Effector memory CD4-positive, alpha-beta T cell (primary cell): ENCODE data around the gene TMEM17.

Experiments
- DNase-seq, 3 donors: peaks; one replicate each; pipeline ENCODE4 v3.0.0-alpha.2; 2020
- H3K27ac ChIP-seq: 2 replicates; pipeline ENCODE4 v1.7.0; 2013; ENCODE audit warnings: mild to moderate bottlenecking, low read length, moderate library complexity; ENCODE audit not compliant: insufficient read depth, poor library complexity, severe bottlenecking
- H3K27me3 ChIP-seq: replicated peaks from 2 replicates; pipeline ENCODE4 v1.7.0; 2013; ENCODE audit warnings: mild to moderate bottlenecking, low read length; ENCODE audit not compliant: insufficient read depth, control insufficient read depth, poor library complexity, severe bottlenecking
- H3K36me3 ChIP-seq: 2 replicates; pipeline ENCODE4 v1.7.0; 2013; ENCODE audit warnings: mild to moderate bottlenecking, low read length, moderate library complexity; ENCODE audit not compliant: control insufficient read depth, insufficient read depth
- H3K4me1 ChIP-seq: 2 replicates; pipeline ENCODE4 v1.7.0; 2013; ENCODE audit warnings: low read length, mild to moderate bottlenecking; ENCODE audit not compliant: control insufficient read depth, insufficient read depth, poor library complexity, severe bottlenecking
- H3K4me3 ChIP-seq: 2 replicates; pipeline ENCODE4 v1.7.0; 2013; ENCODE audit warnings: low read length, low read depth, mild to moderate bottlenecking; ENCODE audit not compliant: insufficient read depth, poor library complexity, severe bottlenecking
- H3K9me3 ChIP-seq: 2 replicates; pipeline ENCODE4 v1.7.0; 2013; ENCODE audit warnings: mild to moderate bottlenecking, low read length, moderate library complexity; ENCODE audit not compliant: control insufficient read depth

Gene TMEM17

GRCh38 chr2:62465741-62466502 lies 40.1 kb downstream of the TMEM17 start:
- H3K4me1 ChIP-seq: no peaks in the 10 kb centered on the region
- H3K4me3 ChIP-seq: no peak overlapping the region
- H3K27me3 ChIP-seq: no peaks in the 10 kb centered on the region
- no peak for DNase-seq
- no peak overlapping the region for H3K27ac ChIP-seq
- H3K9me3 ChIP-seq: no peaks in the 10 kb centered on the region
- H3K36me3 ChIP-seq: no peaks in the 10 kb centered on the region

DNA sequence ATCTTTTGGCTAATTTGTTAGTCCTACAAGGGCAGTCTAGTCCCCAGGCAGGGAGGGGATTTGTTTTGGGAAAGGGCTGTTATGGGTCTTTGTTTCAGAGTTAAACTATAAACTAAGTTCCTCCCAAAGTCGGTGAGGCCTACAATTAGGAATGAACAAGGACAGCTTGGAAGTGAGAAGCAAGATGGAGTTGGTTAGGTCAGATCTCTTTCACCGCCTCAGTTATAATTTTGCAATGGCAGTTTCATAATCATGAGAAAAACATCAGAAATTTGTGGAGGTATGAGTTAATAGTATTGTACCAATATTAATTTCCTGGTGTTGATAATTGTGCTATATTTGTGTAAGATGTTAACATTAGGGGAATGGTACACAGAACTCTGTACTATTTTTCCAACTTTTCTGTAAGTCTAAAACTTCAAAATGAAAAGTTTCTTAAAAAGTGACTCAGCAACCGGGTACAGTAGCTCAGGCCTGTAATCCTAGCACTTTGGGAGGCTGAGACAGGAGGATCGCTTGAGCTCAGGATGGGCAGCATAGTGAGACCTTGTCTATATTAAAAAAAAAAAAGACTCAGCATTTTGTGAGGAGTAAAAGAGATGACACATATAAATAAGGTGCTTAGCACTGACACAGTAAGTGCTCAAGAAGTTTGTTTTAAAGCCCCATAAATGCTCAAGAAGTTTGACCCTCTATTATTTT lies 40.8 kb downstream of the TMEM17 start:
- no peak for DNase-seq
- no peaks in the 10 kb centered on the region for H3K9me3 ChIP-seq
- no peaks in the 10 kb centered on the region for H3K36me3 ChIP-seq
- H3K4me3 ChIP-seq: no peak overlapping the region
- H3K27me3 ChIP-seq: no peaks in the 10 kb centered on the region
- no peaks in the 10 kb centered on the region for H3K4me1 ChIP-seq
- no peak overlapping the region for H3K27ac ChIP-seq

- Histone ChIP-seq H3K27ac (no peak overlapping the region), H3K9me3 (no peaks in the 10 kb centered on the region), H3K27me3 (no peaks in the 10 kb centered on the region), H3K4me1 (no peaks in the 10 kb centered on the region), H3K4me3 (no peak overlapping the region), H3K36me3 (no peaks in the 10 kb centered on the region)
- DNase-seq: no peak
Observed at GRCh38 chr2:62464221-62465007, 41.6 kb downstream of the TMEM17 start.

GRCh38 chr2:62462211-62462610 lies 43.8 kb downstream of the TMEM17 start:
- H3K4me3 ChIP-seq: no peak overlapping the region
- H3K27ac ChIP-seq: no peak overlapping the region

GRCh38 chr2:62461707-62462106 lies 44.3 kb downstream of the TMEM17 start:
- H3K4me1 ChIP-seq: peaks cover 9% of the 10 kb centered on the region
- H3K27me3 ChIP-seq: no peaks in the 10 kb centered on the region
- no peak for DNase-seq
- no peaks in the 10 kb centered on the region for H3K9me3 ChIP-seq
- H3K4me3 ChIP-seq: no peak overlapping the region
- H3K36me3 ChIP-seq: no peaks in the 10 kb centered on the region
- H3K27ac ChIP-seq: no peak overlapping the region

More at GRCh38 chr2:62462211-62462610, 43.8 kb downstream of the TMEM17 start:
- H3K27me3 ChIP-seq: no peaks in the 10 kb centered on the region
- no peak for DNase-seq
- H3K4me1 ChIP-seq: peaks cover 4% of the 10 kb centered on the region
- H3K36me3 ChIP-seq: no peaks in the 10 kb centered on the region
- no peaks in the 10 kb centered on the region for H3K9me3 ChIP-seq

DNA sequence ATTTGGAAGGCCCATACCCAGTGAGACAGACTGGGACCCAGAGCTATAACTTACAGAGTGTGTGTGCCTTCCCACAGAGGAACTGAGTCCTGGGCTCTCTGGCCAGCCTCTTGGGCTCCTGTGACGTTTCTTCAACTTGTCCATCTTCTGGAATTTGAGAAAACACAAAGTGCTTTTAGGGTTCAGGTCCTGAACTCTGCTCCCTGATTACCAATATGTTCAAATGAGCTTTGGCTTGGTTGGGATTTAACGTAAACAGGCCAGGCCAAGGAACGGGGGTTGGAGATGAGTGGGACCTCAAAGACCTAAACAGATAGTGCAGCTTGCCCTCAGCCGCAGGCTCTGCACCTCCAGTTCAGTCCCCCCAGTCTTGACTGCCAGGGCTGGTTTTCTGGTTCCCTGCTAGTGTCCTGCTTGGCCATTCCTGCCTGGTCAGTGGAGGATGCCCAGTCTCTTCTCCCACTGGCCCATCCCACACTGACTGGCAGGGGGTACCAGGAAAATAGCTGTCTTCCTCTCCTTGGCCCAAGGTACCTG lies 44.9 kb downstream of the TMEM17 start:
- H3K4me1 ChIP-seq: peaks cover 10% of the 10 kb centered on the region
- no peak for DNase-seq
- H3K27me3 ChIP-seq: peaks cover 5% of the 10 kb centered on the region
- H3K36me3 ChIP-seq: no peaks in the 10 kb centered on the region
- H3K27ac ChIP-seq: no peak overlapping the region
- no peak overlapping the region for H3K4me3 ChIP-seq
- H3K9me3 ChIP-seq: no peaks in the 10 kb centered on the region

DNA sequence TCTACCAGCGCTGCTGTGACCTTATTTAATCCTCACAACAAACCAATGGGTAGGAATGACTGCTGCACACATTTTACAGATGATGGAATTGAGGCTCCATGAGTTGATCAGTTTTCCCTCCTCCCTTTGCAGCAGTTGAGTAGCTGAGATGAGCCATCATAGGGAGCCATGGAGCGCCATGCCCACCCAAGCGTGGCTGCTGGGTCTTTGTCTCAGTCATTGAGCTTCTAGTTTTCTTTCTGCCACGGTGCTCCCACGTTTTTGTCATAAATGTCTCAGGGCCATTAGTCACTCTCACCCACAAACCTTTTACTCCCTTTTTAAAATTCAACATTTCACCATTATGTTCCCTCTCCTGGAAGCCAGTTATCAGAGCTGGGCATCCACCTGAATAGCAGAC lies 45.8 kb downstream of the TMEM17 start:
- no peaks in the 10 kb centered on the region for H3K9me3 ChIP-seq
- no peak overlapping the region for H3K27ac ChIP-seq
- no peak overlapping the region for H3K4me3 ChIP-seq
- H3K27me3 ChIP-seq: peaks cover 5% of the 10 kb centered on the region
- DNase-seq: no peak
- H3K4me1 ChIP-seq: peaks cover 10% of the 10 kb centered on the region
- H3K36me3 ChIP-seq: no peaks in the 10 kb centered on the region

DNA sequence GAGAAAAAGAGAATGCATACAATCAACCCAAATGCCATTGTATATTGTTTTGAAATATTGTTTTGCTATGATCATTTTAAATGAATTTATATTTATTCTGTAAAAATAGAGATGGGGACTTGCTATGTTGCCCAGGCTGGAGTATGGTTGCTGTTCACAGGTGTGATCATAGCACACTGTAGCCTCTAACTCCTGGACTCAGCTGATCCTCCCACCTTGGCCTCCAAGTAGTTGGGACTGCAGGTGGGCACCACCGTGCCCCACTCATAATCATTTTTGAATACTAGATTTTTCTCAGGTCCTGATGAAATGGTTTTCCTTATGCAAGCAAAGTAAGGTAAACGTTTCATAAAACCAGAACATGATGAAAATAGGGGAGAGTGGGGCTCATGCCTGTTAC lies 46.3 kb downstream of the TMEM17 start:
- Histone ChIP-seq H3K27me3 (peaks cover 5% of the 10 kb centered on the region), H3K4me1 (peaks cover 10% of the 10 kb centered on the region), H3K4me3 (no peak overlapping the region), H3K36me3 (no peaks in the 10 kb centered on the region), H3K9me3 (no peaks in the 10 kb centered on the region), H3K27ac (no peak overlapping the region)
- no peak for DNase-seq

GRCh38 chr2:62459106-62459505 lies 46.9 kb downstream of the TMEM17 start:
- Histone ChIP-seq H3K36me3 (no peaks in the 10 kb centered on the region), H3K9me3 (no peaks in the 10 kb centered on the region), H3K27ac (no peak overlapping the region), H3K27me3 (peaks cover 5% of the 10 kb centered on the region), H3K4me1 (peaks cover 10% of the 10 kb centered on the region), H3K4me3 (no peak overlapping the region)
- DNase-seq: no peak
